Esophagus squamous epithelium (tissue), 5 donors: Measurements from ENCODE around the gene OR1I1. TPM values are rescaled to one million over a fixed set of nuclear protein-coding genes. Genes with fewer than 3 reads are reported as not detected.
A peak's percentile ranks its signal among the peaks of the same experiment; 100 is the strongest.

ENCODE experiments used
- DNase-seq: peaks from one replicate; lab custom pipeline; 2025; lab: John Stamatoyannopoulos, UW
- H3K27ac ChIP-seq, 4 donors: fragments of 200-600 bp; sonication (generic); one replicate each; pipeline ENCODE4 v1.5.1; 2016 to 2019; ENCODE audit warnings: mild to moderate bottlenecking in 1 of 4
- H3K27me3 ChIP-seq, 4 donors: fragments of 200-600 bp; sonication (generic); 1 replicate in 3 of 4; 2 replicates in 1 of 4; pipeline versions ENCODE4 v1.5.1 to v1.6.0; 2017 to 2021; ENCODE audit warnings: antibody characterized with exemption in 1 of 4
- H3K36me3 ChIP-seq, 3 donors: fragments of 200-600 bp; sonication (generic); one replicate each; pipeline ENCODE4 v1.5.1; 2016 to 2019
- H3K4me1 ChIP-seq, 3 donors: fragments of 200-600 bp; sonication (generic); one replicate each; pipeline ENCODE4 v1.5.1; 2017 to 2019
- H3K4me3 ChIP-seq, 4 donors: fragments of 200-600 bp; sonication (generic); 1 replicate in 3 of 4; 2 replicates in 1 of 4; pipeline ENCODE4 v1.5.1; 2016 to 2019; ENCODE audit warnings: mild to moderate bottlenecking in 2 of 4, moderate library complexity in 1 of 4
- H3K9me3 ChIP-seq, 3 donors: fragments of 200-600 bp; sonication (generic); one replicate each; pipeline ENCODE4 v1.5.1; 2016 to 2019
- CTCF ChIP-seq, 6 experiments: fragments of 450-650 bp in 4 of 6; fragments of 200-600 bp in 2 of 6; sonication (generic) in 2 of 6; IDR thresholded peaks; one replicate each; pipeline ENCODE4 v1.5.1; 2016 to 2019; ENCODE audit warnings: antibody characterized with exemption in 6 of 6, mild to moderate bottlenecking in 4 of 6, moderate library complexity in 4 of 6
- POLR2A ChIP-seq, 4 donors: fragments of 450-650 bp; IDR thresholded peaks; one replicate each; pipeline ENCODE4 v1.6.1; 2017; ENCODE audit warnings: antibody characterized with exemption in 4 of 4, mild to moderate bottlenecking in 4 of 4, moderate library complexity in 3 of 4
- WGBS, 2 donors: methylation state at CpG; one replicate each; pipeline ENCODE4 v1.1.5; 2018; 5-methylcytosine and 5-hydroxymethylcytosine counted together
- intact Hi-C: fragments of 100-400 bp; cut with DNase I; formaldehyde crosslinking; loops from one replicate; pipeline ENCODE4 v1.15.0; 2022
- total RNA-seq, 4 donors: library from RNA; depleted of rRNA; stranded (reverse); fragments of >200 nt; gene quantifications; one replicate each; pipeline ENCODE4 v1.1.0, GENCODE V29; 2016
- donor health status: DM: yes; HTN: yes; CAD: no.

OR1I1 gene
- total RNA-seq, 4 donors from 2014 or later = not detected

- intact Hi-C loops = loop anchor here (5.0 to 10.0 kb wide), 2 partner anchors 44 to 137 kb away; no protein-coding TSS in a partner anchor
- Histone ChIP-seq H3K27ac (peak overlapping the region; percentile 85 to 94 (median 92)), H3K36me3 (peaks cover 0 to 44% (median 7%) of the 10 kb centered on the region in 3 donors), H3K9me3 (peaks cover 0 to 14% (median 6%) of the 10 kb centered on the region in 3 donors), H3K4me1 (peaks cover 8 to 30% (median 15%) of the 10 kb centered on the region in 3 donors), H3K27me3 (peaks cover 0 to 8% (median 0%) of the 10 kb centered on the region in 4 donors), H3K4me3 (peak overlapping the region; percentile 58 to 89 (median 78))
- no peak for DNase-seq
- WGBS, 2 donors = 33 to 34% methylated on average over 8 to 10 of the region's 10 CpGs
- no peak for TF ChIP-seq POLR2A (IDR thresholded peaks at IDR 0.05)
- no peak for TF ChIP-seq CTCF (IDR thresholded peaks at IDR 0.05)
These were observed 26.3 kb downstream of the OR1I1 start for GRCh38 chr19:15108145-15108844.

- peak overlapping the region in 1 of 4 donors; percentile 89 for H3K4me3 ChIP-seq
- H3K27ac ChIP-seq = peak overlapping the region; percentile 85 to 94 (median 92)
- peaks cover 0 to 8% (median 0%) of the 10 kb centered on the region in 4 donors for H3K27me3 ChIP-seq
- peaks cover 0 to 6% (median 4%) of the 10 kb centered on the region in 3 donors for H3K9me3 ChIP-seq
- H3K36me3 ChIP-seq = peaks cover 0 to 52% (median 11%) of the 10 kb centered on the region in 3 donors
- 71% methylated on average over 1 of the region's 21 CpGs; no CpG with 5 or more reads in 1 of the 2 donors for WGBS, 2 donors
- no peak for TF ChIP-seq CTCF (IDR thresholded peaks at IDR 0.05)
- TF ChIP-seq POLR2A (IDR thresholded peaks at IDR 0.05) = no peak
- H3K4me1 ChIP-seq = peaks cover 8 to 30% (median 15%) of the 10 kb centered on the region in 3 donors
- DNase-seq = no peak
- intact Hi-C loops = loop anchor here (5.0 to 10.0 kb wide), 2 partner anchors 43 to 136 kb away; no protein-coding TSS in a partner anchor
These were observed 27.1 kb downstream of the OR1I1 start for GRCh38 chr19:15108845-15109767.

GRCh38 chr19:15109768-15110417, 27.9 kb downstream of the OR1I1 start:
- Histone ChIP-seq H3K4me1 (peaks cover 8 to 34% (median 15%) of the 10 kb centered on the region in 3 donors), H3K36me3 (peaks cover 2 to 59% (median 11%) of the 10 kb centered on the region in 3 donors), H3K27ac (no peak overlapping the region), H3K9me3 (no peaks in the 10 kb centered on the region), H3K27me3 (peaks cover 0 to 8% (median 0%) of the 10 kb centered on the region in 4 donors), H3K4me3 (no peak overlapping the region)
- TF ChIP-seq POLR2A (IDR thresholded peaks at IDR 0.05) (no peak), CTCF (IDR thresholded peaks at IDR 0.05) (no peak)
- WGBS, 2 donors = no CpG with 5 or more reads among the region's 49 CpGs
- no peak for DNase-seq
- intact Hi-C loops = loop anchor here (5.0 to 10.0 kb wide), 2 partner anchors 42 to 135 kb away; no protein-coding TSS in a partner anchor

GRCh38 chr19:15110418-15110815, 28.4 kb downstream of the OR1I1 start:
- intact Hi-C loops = no loop called here
- DNase-seq = no peak
- H3K27me3 ChIP-seq = peaks cover 0 to 8% (median 0%) of the 10 kb centered on the region in 4 donors
- peaks cover 8 to 39% (median 18%) of the 10 kb centered on the region in 3 donors for H3K4me1 ChIP-seq
- WGBS, 2 donors = no CpG with 5 or more reads among the region's 17 CpGs
- no peak overlapping the region for H3K27ac ChIP-seq
- H3K4me3 ChIP-seq = no peak overlapping the region
- H3K9me3 ChIP-seq = no peaks in the 10 kb centered on the region
- TF ChIP-seq POLR2A (IDR thresholded peaks at IDR 0.05) (no peak), CTCF (IDR thresholded peaks at IDR 0.05) (no peak)
- H3K36me3 ChIP-seq = peaks cover 7 to 65% (median 12%) of the 10 kb centered on the region in 3 donors
